SK-N-SH (cell line): ENCODE results near the gene REC8. TPM values are rescaled to one million over a fixed set of nuclear protein-coding genes. Genes with fewer than 3 reads are reported as not detected.

Experiments
- CTCF ChIA-PET: fragments of 300-600, 350-600 bp; formaldehyde crosslinking; extraction: SDS; loops from one replicate; lab custom pipeline; 2021; lab: Yijun Ruan, JAX
- POLR2A ChIA-PET: fragments of 350-600 bp; sonication (Branson Sonifier 250); formaldehyde crosslinking; extraction: SDS; loops from one replicate; lab custom pipeline; 2020; ENCODE audit warnings: antibody characterized with exemption, inconsistent platforms; lab: Yijun Ruan, JAX
- DNase-seq: peaks from one replicate; pipeline ENCODE4 v3.0.0; 2012
- H2AFZ ChIP-seq: fragments of 200-600 bp; sonication (generic); 2 replicates; pipeline ENCODE4 v1.8.1; 2016; ENCODE audit warnings: antibody characterized with exemption, mild to moderate bottlenecking, low read depth
- H3F3A ChIP-seq: fragments of 200-600 bp; sonication (generic); replicated peaks from 2 replicates; pipeline ENCODE3; 2016; ENCODE audit warnings: antibody characterized with exemption, mild to moderate bottlenecking; ENCODE audit not compliant: insufficient read depth
- H3K27ac ChIP-seq, 2 experiments: fragments of 200-500 bp in 1 of 2; fragments of 200-600 bp in 1 of 2; sonication (Bioruptor generic) in 1 of 2; sonication (generic), shearing (Covaris generic) in 1 of 2; 2 replicates each; pipeline versions ENCODE4 v1.5.1 to v1.6.1; 2014 to 2016; ENCODE audit warnings: low read depth in 2 of 2, inconsistent platforms in 1 of 2, low read length in 1 of 2, mild to moderate bottlenecking in 1 of 2, mixed read lengths in 1 of 2
- H3K27me3 ChIP-seq: fragments of 200-600 bp; sonication (generic), shearing (Covaris generic); 2 replicates; pipeline ENCODE4 v1.6.1; 2016; ENCODE audit warnings: mixed run types; ENCODE audit not compliant: insufficient read depth
- H3K36me3 ChIP-seq, 2 experiments: fragments of 200-500 bp in 1 of 2; fragments of 200-600 bp in 1 of 2; sonication (Bioruptor generic) in 1 of 2; sonication (generic) in 1 of 2; replicated peaks in 1 of 2; 2 replicates each; pipeline versions ENCODE3 to v1.5.1; 2014 to 2016; ENCODE audit warnings: low read length in 1 of 2, mild to moderate bottlenecking in 1 of 2; ENCODE audit not compliant: insufficient read depth in 2 of 2, control insufficient read depth in 1 of 2
- H3K4me1 ChIP-seq, 2 experiments: fragments of 200-500 bp in 1 of 2; fragments of 200-600 bp in 1 of 2; sonication (Bioruptor generic) in 1 of 2; sonication (generic), shearing (Covaris generic) in 1 of 2; 2 replicates each; pipeline versions ENCODE4 v1.5.1 to v1.6.1; 2014 to 2016; ENCODE audit warnings: low read depth in 1 of 2, low read length in 1 of 2, mixed run types in 1 of 2; ENCODE audit not compliant: insufficient read depth in 2 of 2, control insufficient read depth in 1 of 2
- H3K4me2 ChIP-seq: fragments of 200-600 bp; sonication (generic), shearing (Covaris generic); 2 replicates; pipeline ENCODE4 v1.6.1; 2017; ENCODE audit warnings: mixed run types
- H3K4me3 ChIP-seq, 2 experiments: fragments of 200-500 bp in 1 of 2; fragments of 200-600 bp in 1 of 2; sonication (Bioruptor generic) in 1 of 2; sonication (generic), shearing (Covaris generic) in 1 of 2; 2 replicates each; pipeline versions ENCODE4 v1.5.1 to v1.8.1; 2014 to 2016; ENCODE audit warnings: low read depth in 2 of 2, inconsistent platforms in 1 of 2, low read length in 1 of 2, mild to moderate bottlenecking in 1 of 2, mixed read lengths in 1 of 2, moderate library complexity in 1 of 2
- H3K79me2 ChIP-seq: fragments of 200-600 bp; sonication (generic); 2 replicates; pipeline ENCODE4 v1.8.1; 2017; ENCODE audit warnings: mild to moderate bottlenecking; ENCODE audit not compliant: insufficient read depth
- H3K9ac ChIP-seq: fragments of 200-600 bp; sonication (generic); 2 replicates; pipeline ENCODE4 v1.6.1; 2017; ENCODE audit warnings: mixed run types
- H3K9me2 ChIP-seq: fragments of 200-600 bp; sonication (generic); 2 replicates; pipeline ENCODE4 v1.6.1; 2017; ENCODE audit warnings: mixed run types
- H3K9me3 ChIP-seq: fragments of 200-600 bp; sonication (generic); 2 replicates; pipeline ENCODE4 v1.6.1; 2017; ENCODE audit warnings: mixed run types, mild to moderate bottlenecking, moderate library complexity
- H4K20me1 ChIP-seq: fragments of 200-600 bp; sonication (generic); 2 replicates; pipeline ENCODE4 v1.6.1; 2017; ENCODE audit warnings: mild to moderate bottlenecking, mixed run types; ENCODE audit not compliant: insufficient read depth
- CTCF ChIP-seq: fragments of 200-600 bp; sonication (generic); IDR thresholded peaks from 2 replicates; pipeline ENCODE4 v1.6.1; 2017; ENCODE audit warnings: antibody characterized with exemption, mild to moderate bottlenecking, moderate library complexity
- EP300 ChIP-seq, 2 experiments: IDR thresholded peaks; 2 replicates each; pipeline versions ENCODE4 v1.4.0 to v1.6.1; 2012; ENCODE audit warnings: borderline replicate concordance in 1 of 2, low read depth in 1 of 2, low read length in 1 of 2
- FOSL2 ChIP-seq: IDR thresholded peaks from 2 replicates; pipeline ENCODE4 v1.4.0; 2012; ENCODE audit warnings: low read depth, mild to moderate bottlenecking, moderate library complexity, borderline replicate concordance
- GABPA ChIP-seq: IDR thresholded peaks from 2 replicates; pipeline ENCODE4 v1.4.0; 2012; ENCODE audit warnings: low read depth, mild to moderate bottlenecking
- GATA2 ChIP-seq: sonication (generic); formaldehyde crosslinking; IDR thresholded peaks from 2 replicates; pipeline ENCODE4 v1.5.0; 2020; ENCODE audit warnings: mild to moderate bottlenecking, missing genetic modification reagents
- IRF3 ChIP-seq: fragments of 150-350 bp; IDR thresholded peaks from 2 replicates; pipeline ENCODE4 v1.6.1; 2016; ENCODE audit warnings: mild to moderate bottlenecking, low read depth, low read length
- JUND ChIP-seq: IDR thresholded peaks from 2 replicates; pipeline ENCODE4 v1.4.0; 2012
- NFIC ChIP-seq: IDR thresholded peaks from 2 replicates; pipeline ENCODE4 v1.4.0; 2012; ENCODE audit warnings: borderline replicate concordance
- NRF1 ChIP-seq: IDR thresholded peaks from 2 replicates; pipeline ENCODE4 v1.6.1; 2012; ENCODE audit warnings: low read depth, mild to moderate bottlenecking, low read length
- PBX3 ChIP-seq: IDR thresholded peaks from 2 replicates; pipeline ENCODE4; 2012
- RFX5 ChIP-seq: IDR thresholded peaks from 2 replicates; pipeline ENCODE4 v1.6.1; 2012; ENCODE audit warnings: mild to moderate bottlenecking, improper control_type of control experiment, low read length
- SMC3 ChIP-seq: IDR thresholded peaks from 2 replicates; pipeline ENCODE4 v1.6.1; 2012; ENCODE audit warnings: low read depth, low read length, improper control_type of control experiment
- TCF12 ChIP-seq: IDR thresholded peaks from 2 replicates; pipeline ENCODE4 v1.4.0; 2012
- TEAD4 ChIP-seq: IDR thresholded peaks from 2 replicates; pipeline ENCODE4 v1.4.0; 2012; ENCODE audit warnings: mild to moderate bottlenecking, borderline replicate concordance; ENCODE audit not compliant: insufficient read depth
- USF1 ChIP-seq: IDR thresholded peaks from 2 replicates; pipeline ENCODE4 v1.4.0; 2012; ENCODE audit warnings: low read depth, borderline replicate concordance
- USF2 ChIP-seq: fragments of 150-350 bp; IDR thresholded peaks from 2 replicates; pipeline ENCODE4 v1.6.1; 2017; ENCODE audit warnings: antibody characterized with exemption, low read length, low read depth, borderline replicate concordance
- WGBS: methylation state at CpG from one replicate; pipeline ENCODE4 v1.1.6; 2017; ENCODE audit warnings: low lambda C conversion rate; 5-methylcytosine and 5-hydroxymethylcytosine counted together
- polyA plus RNA-seq, 3 experiments: library from polyadenylated mRNA; depleted of rRNA; stranded (reverse); fragments of >200 nt; gene quantifications; 2 replicates each; pipeline ENCODE4 v1.2.3, GENCODE V29; 2012

REC8 gene
- polyA plus RNA-seq, 1 of the 3 experiments (the other 2 are of a cell fraction) = 23.2 TPM

DNA sequence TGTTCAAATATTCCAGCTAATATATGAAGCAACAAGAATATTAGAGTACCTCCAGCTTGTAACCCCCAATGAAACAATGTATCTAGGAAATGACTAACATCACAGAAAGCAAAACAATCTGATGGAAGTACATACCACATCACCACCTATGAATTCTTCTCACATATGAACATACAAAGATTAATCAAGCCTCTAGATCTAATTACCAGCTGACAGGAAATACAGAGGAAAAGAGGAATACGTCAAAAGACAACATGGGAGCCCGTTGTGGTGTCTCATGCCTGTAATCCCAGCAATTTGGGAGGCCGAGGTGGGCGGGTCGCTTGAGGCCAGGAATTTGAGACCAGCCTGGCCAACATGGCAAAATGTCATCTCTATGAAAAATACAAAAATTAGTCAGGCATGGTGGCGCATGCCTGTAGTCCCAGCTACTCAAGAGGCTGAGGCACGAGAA lies 52.8 kb downstream of the REC8 start:
- WGBS = 70% methylated on average over 7 of the region's 7 CpGs
- CTCF ChIA-PET = interaction anchor here (1.0 to 1.9 kb wide), 4 partner anchors 9 to 141 kb away, joined by 4 to 6 read pairs (median 4); partner anchors contain the start of genes CIDEB and MDP1
- TF ChIP-seq USF2 = no peak
- TF ChIP-seq USF1 = no peak
- no peak for TF ChIP-seq CTCF
- no peak for TF ChIP-seq GATA2 (CRISPR knock-in tag)
- no peak for TF ChIP-seq NRF1
- peak; percentile 30; the same call in 1 of the 2 replicates for TF ChIP-seq FOSL2
- TF ChIP-seq SMC3 = no peak
- TF ChIP-seq RFX5 = no peak
- no peak for TF ChIP-seq GABPA
- peak; percentile 33; the same call in 1 of the 2 replicates for TF ChIP-seq JUND
- TF ChIP-seq TEAD4 = no peak
- no peak for TF ChIP-seq EP300 (IDR thresholded peaks at IDR 0.05; ENCODE audit: borderline replicate concordance in 1 of 2, low read depth in 1 of 2, low read length in 1 of 2)
- 0 out of 2 replicates have a peak, but pooled peaks have one; percentile 22 for TF ChIP-seq NFIC
- TF ChIP-seq IRF3 = no peak
- TF ChIP-seq PBX3 = no peak
- 0 out of 2 replicates have a peak, but pooled peaks have one; percentile 5 for TF ChIP-seq TCF12
- H3K4me2 ChIP-seq = peak overlapping the region; percentile 20; the same call in 1 of the 2 replicates
- H3K9me2 ChIP-seq = no peaks in the 10 kb centered on the region
- H3K9me3 ChIP-seq = no peaks in the 10 kb centered on the region
- POLR2A ChIA-PET = no interaction called here
- no peaks in the 10 kb centered on the region for H3K27me3 ChIP-seq
- H3K9ac ChIP-seq = peak overlapping the region; percentile 2; the same call in 1 of the 2 replicates
- peaks cover 6 to 22% of the 10 kb centered on the region in 2 experiments for H3K36me3 ChIP-seq
- no peak overlapping the region for H3K4me3 ChIP-seq
- H3K79me2 ChIP-seq = peaks cover 100% of the 10 kb centered on the region
- H4K20me1 ChIP-seq = peaks cover 12% of the 10 kb centered on the region
- H2AFZ ChIP-seq = no peak overlapping the region
- no peak for DNase-seq
- peaks cover 0 to 19% of the 10 kb centered on the region in 2 experiments; a peak in 2 of 4 replicates for H3K4me1 ChIP-seq
- H3K27ac ChIP-seq = peak overlapping the region in 1 of 2 experiments; percentile 59; a peak in 2 of 4 replicates
- peaks cover 27% of the 10 kb centered on the region for H3F3A ChIP-seq
